GM12878 (cell line): ENCODE results near the gene ZNF501.

Experiments
- CEBPB ChIP-seq, 2 experiments: fragments of 150-350 bp in 1 of 2; IDR thresholded peaks; 2 replicates each; pipeline ENCODE4 v1.6.1; 2012 to 2014; ENCODE audit warnings: low read depth in 2 of 2, low read length in 2 of 2, borderline replicate concordance in 1 of 2, inconsistent platforms in 1 of 2
- FOS ChIP-seq: IDR thresholded peaks from 3 replicates; pipeline ENCODE4 v1.6.1; 2011; ENCODE audit warnings: borderline replicate concordance; ENCODE audit not compliant: insufficient read length; ENCODE audit errors: extremely low read depth
- KDM1A ChIP-seq: fragments of 200-600 bp; sonication (generic); IDR thresholded peaks from 2 replicates; pipeline ENCODE4 v1.6.1; 2016; ENCODE audit warnings: borderline replicate concordance
- RAD21 ChIP-seq: IDR thresholded peaks from 2 replicates; pipeline ENCODE4 v1.6.1; 2011; ENCODE audit warnings: mild to moderate bottlenecking, low read depth, low read length, moderate library complexity; ENCODE audit not compliant: insufficient read depth
- TF ChIP-seq, protein P1 (sequence below): fragments of 450-650 bp; IDR thresholded peaks from 2 replicates; pipeline ENCODE4 v1.6.1; 2018; ENCODE audit warnings: borderline replicate concordance, mild to moderate bottlenecking; ENCODE audit not compliant: partially characterized antibody
- TF ChIP-seq, protein P2 (sequence below): IDR thresholded peaks from 2 replicates; pipeline ENCODE4 v1.6.1; 2011; ENCODE audit warnings: low read depth, low read length, improper control_type of control experiment, borderline replicate concordance
- TF ChIP-seq, protein P3 (sequence below), 3 experiments: IDR thresholded peaks in 2 of 3; conservative IDR thresholded peaks in 1 of 3; 2 replicates each; pipeline ENCODE4 v1.5.1; 2011; ENCODE audit warnings: low read depth in 3 of 3, low read length in 3 of 3, mild to moderate bottlenecking in 3 of 3, control low read depth in 2 of 3, moderate library complexity in 2 of 3, inconsistent platforms in 1 of 3, mixed read lengths in 1 of 3; ENCODE audit not compliant: control insufficient read depth in 2 of 3, insufficient read depth in 1 of 3; ENCODE audit errors: extremely low read depth in 1 of 3

DNA sequence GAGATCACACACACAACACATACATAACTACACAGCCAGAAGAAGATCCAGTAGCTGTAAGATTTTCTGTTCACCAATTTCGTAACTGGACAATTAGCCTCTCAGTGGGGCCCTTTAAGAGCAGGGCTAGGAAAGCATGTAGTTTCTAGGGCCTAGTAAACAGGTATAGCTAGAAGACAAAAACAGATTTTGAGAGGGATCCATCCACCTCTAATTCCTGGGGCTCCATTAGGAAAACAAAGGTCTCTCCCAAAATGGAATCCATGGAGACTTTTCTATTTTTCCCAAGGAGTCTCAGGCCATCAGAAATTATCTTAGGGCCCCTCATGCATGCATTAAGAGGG lies 42.6 kb downstream of the ZNF501 start:
- no peak for TF ChIP-seq KDM1A
- TF ChIP-seq, protein P1, sequence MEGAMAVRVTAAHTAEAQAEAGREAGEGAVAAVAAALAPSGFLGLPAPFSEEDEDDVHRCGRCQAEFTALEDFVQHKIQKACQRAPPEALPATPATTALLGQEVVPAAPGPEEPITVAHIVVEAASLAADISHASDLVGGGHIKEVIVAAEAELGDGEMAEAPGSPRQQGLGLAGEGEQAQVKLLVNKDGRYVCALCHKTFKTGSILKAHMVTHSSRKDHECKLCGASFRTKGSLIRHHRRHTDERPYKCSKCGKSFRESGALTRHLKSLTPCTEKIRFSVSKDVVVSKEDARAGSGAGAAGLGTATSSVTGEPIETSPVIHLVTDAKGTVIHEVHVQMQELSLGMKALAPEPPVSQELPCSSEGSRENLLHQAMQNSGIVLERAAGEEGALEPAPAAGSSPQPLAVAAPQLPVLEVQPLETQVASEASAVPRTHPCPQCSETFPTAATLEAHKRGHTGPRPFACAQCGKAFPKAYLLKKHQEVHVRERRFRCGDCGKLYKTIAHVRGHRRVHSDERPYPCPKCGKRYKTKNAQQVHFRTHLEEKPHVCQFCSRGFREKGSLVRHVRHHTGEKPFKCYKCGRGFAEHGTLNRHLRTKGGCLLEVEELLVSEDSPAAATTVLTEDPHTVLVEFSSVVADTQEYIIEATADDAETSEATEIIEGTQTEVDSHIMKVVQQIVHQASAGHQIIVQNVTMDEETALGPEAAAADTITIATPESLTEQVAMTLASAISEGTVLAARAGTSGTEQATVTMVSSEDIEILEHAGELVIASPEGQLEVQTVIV = no peak
- no peak for TF ChIP-seq CEBPB (IDR thresholded peaks at IDR 0.05; ENCODE audit: borderline replicate concordance in 1 of 2, low read depth in 2 of 2, low read length in 2 of 2)
- no peak for TF ChIP-seq FOS
- TF ChIP-seq, protein P2, sequence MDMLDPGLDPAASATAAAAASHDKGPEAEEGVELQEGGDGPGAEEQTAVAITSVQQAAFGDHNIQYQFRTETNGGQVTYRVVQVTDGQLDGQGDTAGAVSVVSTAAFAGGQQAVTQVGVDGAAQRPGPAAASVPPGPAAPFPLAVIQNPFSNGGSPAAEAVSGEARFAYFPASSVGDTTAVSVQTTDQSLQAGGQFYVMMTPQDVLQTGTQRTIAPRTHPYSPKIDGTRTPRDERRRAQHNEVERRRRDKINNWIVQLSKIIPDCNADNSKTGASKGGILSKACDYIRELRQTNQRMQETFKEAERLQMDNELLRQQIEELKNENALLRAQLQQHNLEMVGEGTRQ = no peak
- TF ChIP-seq RAD21 = no peak
- TF ChIP-seq, protein P3, sequence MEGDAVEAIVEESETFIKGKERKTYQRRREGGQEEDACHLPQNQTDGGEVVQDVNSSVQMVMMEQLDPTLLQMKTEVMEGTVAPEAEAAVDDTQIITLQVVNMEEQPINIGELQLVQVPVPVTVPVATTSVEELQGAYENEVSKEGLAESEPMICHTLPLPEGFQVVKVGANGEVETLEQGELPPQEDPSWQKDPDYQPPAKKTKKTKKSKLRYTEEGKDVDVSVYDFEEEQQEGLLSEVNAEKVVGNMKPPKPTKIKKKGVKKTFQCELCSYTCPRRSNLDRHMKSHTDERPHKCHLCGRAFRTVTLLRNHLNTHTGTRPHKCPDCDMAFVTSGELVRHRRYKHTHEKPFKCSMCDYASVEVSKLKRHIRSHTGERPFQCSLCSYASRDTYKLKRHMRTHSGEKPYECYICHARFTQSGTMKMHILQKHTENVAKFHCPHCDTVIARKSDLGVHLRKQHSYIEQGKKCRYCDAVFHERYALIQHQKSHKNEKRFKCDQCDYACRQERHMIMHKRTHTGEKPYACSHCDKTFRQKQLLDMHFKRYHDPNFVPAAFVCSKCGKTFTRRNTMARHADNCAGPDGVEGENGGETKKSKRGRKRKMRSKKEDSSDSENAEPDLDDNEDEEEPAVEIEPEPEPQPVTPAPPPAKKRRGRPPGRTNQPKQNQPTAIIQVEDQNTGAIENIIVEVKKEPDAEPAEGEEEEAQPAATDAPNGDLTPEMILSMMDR (IDR thresholded peaks at IDR 0.05 in 2 of 3, conservative IDR thresholded peaks at IDR 0.05 in 1 of 3; ENCODE audit: control insufficient read depth in 2 of 3, extremely low read depth in 1 of 3, insufficient read depth in 1 of 3, low read depth in 3 of 3, low read length in 3 of 3) = no peak
